DOHH2 (cell line): ENCODE results near the gene ZNF135.

ENCODE experiments used
- CTCF ChIP-seq: fragments of 200-600 bp; sonication (generic); IDR thresholded peaks from one replicate; pipeline ENCODE4 v1.5.1; 2014; ENCODE audit warnings: antibody characterized with exemption, mild to moderate bottlenecking, low read depth, low read length; ENCODE audit not compliant: poor library complexity, severe bottlenecking
- EZH2phosphoT487 ChIP-seq: fragments of 200-600 bp; sonication (generic); IDR thresholded peaks from 2 replicates; pipeline ENCODE4 v1.6.1; 2017; ENCODE audit warnings: borderline replicate concordance, mild to moderate bottlenecking, antibody characterized with exemption, low read length, moderate library complexity, mixed read lengths

GRCh38 chr19:58052256-58052655, 6.8 kb upstream of the ZNF135 start:
- TF ChIP-seq CTCF (no peak), EZH2phosphoT487 (no peak)
